Body of pancreas (tissue), 4 donors: ENCODE results near the gene SHFL.

Experiments used
- CTCF ChIP-seq, 7 experiments: fragments of 450-650 bp in 4 of 7; fragments of 200-600 bp in 3 of 7; sonication (generic) in 3 of 7; IDR thresholded peaks; one replicate each; pipeline ENCODE4 v1.5.1; 2016 to 2019; ENCODE audit warnings: antibody characterized with exemption in 7 of 7
- POLR2A ChIP-seq, 3 donors: fragments of 450-650 bp; IDR thresholded peaks; one replicate each; pipeline ENCODE4 v1.6.1; 2016; ENCODE audit warnings: antibody characterized with exemption in 3 of 3, mild to moderate bottlenecking in 2 of 3

DNA sequence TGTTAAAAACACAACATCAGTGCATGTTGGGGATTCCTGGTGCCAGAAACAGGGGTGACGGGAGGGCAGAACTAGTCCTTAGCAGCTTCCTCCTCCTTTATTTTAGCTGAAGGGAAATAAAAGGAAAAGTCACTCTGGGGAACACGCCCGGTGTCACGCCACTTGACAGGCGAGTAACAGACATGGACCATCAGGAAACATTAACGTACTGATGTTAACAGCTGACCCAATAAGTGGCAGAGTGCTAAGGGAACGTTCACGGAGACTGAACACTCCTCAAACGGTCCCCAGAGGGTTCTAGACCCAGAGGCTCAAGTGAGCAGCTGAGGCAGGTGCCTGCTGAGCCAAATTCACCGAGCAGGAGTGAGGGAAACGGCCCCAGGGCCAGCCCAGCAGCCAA lies 47.5 kb downstream of the SHFL start:
- no peak for TF ChIP-seq POLR2A (IDR thresholded peaks at IDR 0.05)
- no peak for TF ChIP-seq CTCF (IDR thresholded peaks at IDR 0.05)
